ENCODE measurements around the gene CBFA2T3.

CBFA2T3 gene

GRCh38 chr16:88853325-88853941 lies 123.6 kb downstream of the CBFA2T3 start:
- DNase-seq: no peak

- DNase-seq: no peak
These were observed 125.4 kb downstream of the CBFA2T3 start for GRCh38 chr16:88851616-88852015.

DNA sequence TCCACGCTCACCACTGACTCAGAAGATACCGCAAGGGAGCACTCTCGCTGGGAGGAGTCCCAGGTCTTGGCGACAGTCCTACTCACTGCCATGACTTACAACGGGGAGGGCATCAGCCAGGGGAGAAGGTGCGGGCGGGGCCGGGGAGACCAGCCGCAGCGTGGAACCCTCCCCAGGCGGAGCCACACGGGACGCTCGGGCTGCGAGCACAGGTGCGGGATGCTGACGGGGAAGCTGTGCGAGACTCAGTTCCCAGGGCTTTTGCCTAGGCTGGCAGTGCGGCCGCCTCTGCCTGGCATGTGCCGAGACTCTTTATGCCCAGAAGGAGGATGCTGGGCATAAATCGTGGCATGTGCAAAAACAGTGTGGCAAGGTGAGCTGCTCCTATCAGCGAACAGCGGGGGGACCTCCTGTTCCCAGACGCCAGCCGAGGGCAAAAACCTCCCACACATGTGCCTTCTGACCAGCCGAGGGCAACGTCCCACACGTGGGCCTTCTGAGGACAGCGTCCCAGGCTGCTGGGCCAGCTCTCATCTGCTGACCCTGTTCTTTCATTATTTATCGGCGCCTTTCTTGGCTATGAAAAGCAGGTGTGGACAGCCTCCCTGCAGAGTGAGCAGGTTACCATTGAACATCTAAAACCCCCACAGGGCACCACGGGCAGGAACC lies 126.3 kb downstream of the CBFA2T3 start:
- no peak for DNase-seq

DNA sequence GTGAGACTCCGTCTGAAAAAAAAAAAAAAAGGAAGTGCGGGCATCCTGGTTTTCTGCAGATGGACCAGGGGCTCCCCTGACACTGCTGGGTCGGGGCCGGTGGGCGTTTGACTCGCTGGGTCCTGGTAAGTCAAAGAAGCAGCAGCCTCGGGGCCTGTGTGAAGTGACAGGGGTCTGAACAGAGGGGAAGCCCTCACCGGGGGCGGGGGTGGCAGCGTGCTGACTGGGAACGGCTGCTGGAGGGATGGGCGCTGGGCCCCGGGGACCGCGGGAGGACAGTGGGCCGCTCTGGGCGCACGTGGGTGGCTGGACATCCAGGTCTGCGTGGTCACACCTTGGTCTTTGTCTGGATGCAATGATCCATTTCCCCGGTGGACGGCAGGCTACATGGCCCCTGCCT lies 128.4 kb downstream of the CBFA2T3 start:
- no peak for DNase-seq

GRCh38 chr16:88847654-88848053 lies 129.4 kb downstream of the CBFA2T3 start:
- DNase-seq: no peak

GRCh38 chr16:88846088-88846487 lies 130.9 kb downstream of the CBFA2T3 start:
- DNase-seq: no peak

DNA sequence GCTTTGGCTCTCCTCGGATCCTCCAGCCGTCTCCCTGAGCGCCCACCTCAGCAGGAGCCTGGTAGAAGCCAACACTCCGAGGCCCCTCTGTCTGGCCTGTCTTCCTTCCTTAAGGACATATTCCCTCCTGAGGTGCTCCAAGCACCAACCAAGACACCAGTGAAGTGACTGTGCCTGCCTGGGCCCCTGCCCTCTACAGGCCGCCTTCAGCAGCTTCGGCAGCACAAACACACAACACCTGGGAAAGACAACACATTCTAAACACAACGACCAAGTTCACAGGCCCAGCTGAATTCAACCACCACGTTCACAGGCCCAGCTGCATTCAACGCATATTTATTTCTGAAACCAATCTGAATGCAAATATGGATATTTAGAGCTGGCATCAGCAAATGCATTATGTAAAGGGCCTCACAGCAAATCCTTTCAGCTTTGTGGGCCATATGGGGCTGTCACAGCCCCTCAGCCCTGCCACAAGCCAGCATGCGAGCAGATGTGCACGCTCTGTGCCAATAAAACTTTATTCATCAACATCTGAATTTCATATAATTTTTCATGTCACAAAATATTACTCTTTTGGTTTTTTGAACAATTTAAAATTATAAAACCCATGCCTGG lies 132.5 kb downstream of the CBFA2T3 start:
- DNase-seq: no peak

GRCh38 chr16:88843256-88843655 lies 133.8 kb downstream of the CBFA2T3 start:
- no peak for DNase-seq

GRCh38 chr16:88842806-88843205 lies 134.2 kb downstream of the CBFA2T3 start:
- DNase-seq: no peak

GRCh38 chr16:88842308-88842756 lies 134.7 kb downstream of the CBFA2T3 start:
- DNase-seq: no peak

GRCh38 chr16:88841521-88842307 lies 135.3 kb downstream of the CBFA2T3 start:
- DNase-seq: no peak

DNA sequence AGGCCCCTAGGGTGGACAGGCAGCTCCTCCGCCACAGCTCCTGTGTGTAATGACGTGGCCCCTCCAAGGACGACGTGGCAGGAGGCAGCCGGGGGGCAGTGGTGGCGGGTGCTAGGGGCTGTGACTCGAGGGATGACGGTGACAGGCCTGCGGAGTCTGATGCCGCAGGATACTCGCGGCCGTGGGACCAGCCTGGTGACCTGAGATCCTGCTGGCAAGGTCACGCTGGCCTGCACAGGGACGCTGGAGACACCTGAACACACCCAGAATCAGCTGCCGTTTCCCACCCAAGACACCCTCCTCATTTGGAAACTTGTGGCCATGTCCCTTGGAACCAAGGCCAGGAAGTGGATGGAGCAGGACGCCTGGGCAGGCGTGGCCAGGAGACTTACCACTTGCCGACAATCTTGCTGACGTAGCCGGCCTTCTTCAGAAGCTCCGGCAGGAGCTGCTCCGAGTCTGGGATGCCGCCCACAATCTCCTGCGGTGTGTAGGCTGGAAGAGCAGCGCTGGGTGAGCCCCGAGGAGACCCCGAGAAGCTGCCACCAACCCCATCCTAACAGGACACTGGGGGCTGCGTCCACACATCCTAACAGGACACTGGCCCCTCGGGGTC lies 136.3 kb downstream of the CBFA2T3 start:
- DNase-seq: no peak

DNA sequence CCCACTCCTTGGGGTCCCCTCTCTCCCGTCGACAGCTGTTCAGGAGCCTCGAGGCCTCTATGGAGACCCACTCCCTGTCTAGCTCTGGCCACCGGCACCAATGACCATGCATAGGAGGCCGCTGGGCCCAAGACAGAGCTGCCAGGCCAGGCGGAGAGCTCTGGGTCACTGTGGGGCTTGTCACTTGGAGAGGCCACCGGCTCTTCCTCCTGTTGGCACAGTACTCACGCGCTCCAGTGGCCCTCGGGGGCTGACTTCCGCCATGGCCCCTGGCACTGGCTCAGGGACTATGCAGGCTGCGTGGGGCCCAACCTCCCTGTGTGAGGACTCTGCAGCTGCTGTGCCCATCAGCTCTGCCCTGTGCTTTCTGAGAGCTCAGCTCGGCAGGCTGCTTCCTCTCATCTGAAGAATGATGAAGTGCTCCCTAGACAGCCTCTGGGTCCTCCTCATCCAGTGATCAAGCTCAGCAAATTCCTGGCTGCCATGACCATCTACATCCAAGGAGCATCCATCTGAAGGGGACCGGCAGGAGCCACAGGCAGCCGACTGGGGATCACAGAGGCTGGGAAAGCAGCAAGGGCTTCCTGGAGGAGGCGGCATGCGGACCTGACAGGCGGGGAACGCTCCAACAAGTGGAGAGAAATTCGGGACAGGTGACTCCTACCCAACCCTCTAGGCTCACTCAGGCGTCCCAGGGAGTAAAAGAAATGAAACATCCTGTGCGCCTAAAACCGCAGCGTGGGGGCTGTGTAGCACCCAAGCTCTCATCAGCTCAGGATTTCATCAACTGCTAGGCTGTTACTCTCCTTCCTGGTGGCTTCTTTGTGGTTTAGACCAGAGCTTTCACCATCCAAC lies 137.0 kb downstream of the CBFA2T3 start:
- no peak for DNase-seq

DNA sequence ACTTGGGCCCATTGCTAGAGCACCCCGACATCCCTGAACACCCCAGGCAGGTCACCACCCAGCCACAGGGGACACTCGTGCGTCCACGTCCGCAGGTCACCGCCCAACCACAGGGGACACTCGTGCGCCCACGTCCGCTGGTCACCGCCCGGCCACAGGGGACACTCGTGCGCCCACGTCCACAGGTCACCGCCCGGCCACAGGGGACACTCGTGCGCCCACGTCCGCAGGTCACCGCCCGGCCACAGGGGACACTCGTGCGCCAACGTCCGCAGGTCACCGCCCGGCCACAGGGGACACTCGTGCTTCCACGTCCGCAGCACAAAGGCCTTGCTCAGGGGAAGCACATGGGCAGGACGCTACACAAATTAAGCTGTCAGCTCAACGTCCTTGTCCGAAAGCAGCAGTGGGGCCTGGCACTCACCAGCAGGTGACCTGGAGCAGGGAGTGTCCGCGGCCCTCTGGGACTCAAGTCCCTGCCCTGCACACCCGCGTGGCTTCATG lies 137.9 kb downstream of the CBFA2T3 start:
- DNase-seq: no peak

GRCh38 chr16:88838566-88838965 lies 138.4 kb downstream of the CBFA2T3 start:
- DNase-seq: no peak

- DNase-seq: no peak
These were observed 139.2 kb downstream of the CBFA2T3 start for GRCh38 chr16:88837806-88838205.

- DNase-seq: no peak
These were observed 140.2 kb downstream of the CBFA2T3 start for GRCh38 chr16:88836791-88837190.

DNA sequence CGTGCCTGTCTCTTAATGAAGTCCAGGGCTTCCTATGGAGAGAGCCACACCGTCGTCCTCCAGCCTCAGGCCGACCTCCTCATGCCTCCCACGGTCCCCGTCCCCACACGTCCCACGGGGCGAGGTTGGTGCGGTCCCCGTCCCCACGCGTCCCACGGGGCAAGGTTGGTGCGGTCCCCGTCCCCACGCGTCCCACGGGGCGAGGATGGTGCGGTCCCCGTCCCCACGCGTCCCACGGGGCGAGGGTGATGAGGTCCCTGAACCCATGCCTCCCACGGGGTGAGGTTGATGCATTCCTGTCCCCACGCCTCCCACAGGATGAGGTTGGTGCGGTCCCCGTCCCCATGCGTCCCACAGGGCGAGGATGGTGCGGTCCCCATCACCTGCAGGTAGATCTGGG lies 141.2 kb downstream of the CBFA2T3 start:
- no peak for DNase-seq

DNA sequence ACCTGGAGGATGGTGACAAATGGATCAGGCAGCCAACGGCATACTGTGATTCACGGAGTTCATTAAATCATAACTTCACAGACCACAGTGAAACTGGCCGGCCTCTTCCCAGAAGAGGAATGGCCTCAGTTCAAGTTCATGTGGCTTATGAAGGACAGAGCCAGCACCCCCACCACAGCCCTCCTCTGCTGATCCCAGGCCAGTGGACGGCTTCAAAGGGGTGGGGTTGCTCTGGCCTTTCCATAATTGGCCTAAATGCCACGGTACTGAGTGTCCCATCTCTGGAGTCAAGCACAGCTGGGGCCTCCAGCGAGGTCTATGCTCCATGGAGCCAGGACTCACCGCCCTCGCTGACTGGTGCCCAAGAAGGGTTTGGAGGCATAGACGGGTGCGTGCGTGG lies 141.6 kb downstream of the CBFA2T3 start:
- no peak for DNase-seq

- no peak for DNase-seq
These were observed 142.3 kb downstream of the CBFA2T3 start for GRCh38 chr16:88834670-88835069.

GRCh38 chr16:88833086-88833485 lies 143.9 kb downstream of the CBFA2T3 start:
- DNase-seq: no peak

DNA sequence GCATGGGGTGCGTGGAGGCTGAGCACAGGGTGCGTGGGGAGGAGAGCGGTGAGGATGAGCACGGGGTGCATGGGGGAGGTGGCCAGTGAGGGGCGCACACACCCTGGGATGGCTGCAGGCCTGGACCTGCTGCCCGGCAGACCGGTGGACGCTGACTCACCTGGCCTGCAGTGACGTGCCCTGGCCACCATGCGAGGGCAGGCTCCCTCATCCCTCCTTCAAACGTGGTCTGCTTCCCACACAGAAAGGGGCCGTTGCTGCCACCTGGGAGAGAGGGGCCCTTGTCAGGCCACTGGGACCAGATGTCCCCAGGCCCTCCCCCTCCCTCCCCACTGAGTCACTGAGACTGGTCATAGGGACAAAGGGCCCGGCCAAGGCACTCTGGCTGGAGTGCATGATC lies 145.2 kb downstream of the CBFA2T3 start:
- DNase-seq: no peak

Data from SHP77 treated with DMSO at 0.1 percent for 48 hours (cell line).